Putamen (tissue), 1 donor: ENCODE measurements around the gene TUBGCP3.

Experiments
- DNase-seq: peaks from one replicate; pipeline ENCODE4 v3.0.0-alpha.2; 2016; ENCODE audit warnings: low spot score

The TUBGCP3 gene

GRCh38 chr13:112481458-112481857 lies 106.5 kb downstream of the TUBGCP3 start:
- DNase-seq = no peak

DNA sequence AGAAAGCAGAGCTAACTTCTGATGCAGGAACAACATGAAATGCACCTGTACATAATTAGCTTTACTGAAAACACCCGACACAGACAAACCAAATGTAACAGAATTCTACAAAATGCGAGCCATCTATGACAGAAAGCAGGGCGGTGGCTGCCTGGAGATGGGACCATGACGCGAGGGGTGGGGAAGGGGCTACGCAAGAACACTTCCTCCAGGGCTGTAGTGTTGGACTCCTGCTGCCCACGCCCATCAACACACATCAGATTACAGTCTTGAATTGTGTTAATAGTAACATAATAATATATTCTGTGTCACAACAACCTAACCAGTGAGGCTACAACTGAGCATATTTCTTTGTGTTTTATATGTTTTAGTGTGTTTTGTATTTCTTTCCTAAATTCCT lies 108.6 kb downstream of the TUBGCP3 start:
- DNase-seq = no peak

DNA sequence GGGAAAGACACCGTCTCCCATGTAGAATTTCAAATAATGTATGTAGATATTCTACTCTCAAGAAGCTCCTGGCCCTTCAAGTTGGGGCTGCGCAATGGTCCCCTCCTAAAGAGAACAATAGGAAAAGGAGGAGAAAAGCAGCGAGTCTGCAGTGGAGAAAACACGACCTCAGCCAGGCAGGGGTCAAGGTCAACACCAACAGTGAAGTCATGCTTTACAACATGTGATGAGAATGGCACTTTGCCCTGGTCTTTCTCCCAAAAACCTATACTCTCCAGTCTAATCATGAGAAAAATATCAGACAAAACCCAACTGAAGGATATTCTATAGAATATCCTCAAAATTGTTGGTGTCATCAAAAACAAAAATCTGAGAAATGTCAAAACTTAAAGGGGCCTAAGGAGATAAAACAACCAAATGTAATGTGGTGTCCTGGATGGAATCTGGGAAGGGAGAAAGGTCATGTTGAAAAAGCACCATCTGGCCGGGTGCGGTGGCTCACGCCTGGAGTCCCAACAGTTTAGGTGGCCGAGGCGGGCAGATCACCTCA lies 110.8 kb downstream of the TUBGCP3 start:
- DNase-seq = no peak

- no peak for DNase-seq
These were observed 112.1 kb downstream of the TUBGCP3 start for GRCh38 chr13:112475889-112476288.

GRCh38 chr13:112474869-112475268 lies 113.1 kb downstream of the TUBGCP3 start:
- no peak for DNase-seq

DNA sequence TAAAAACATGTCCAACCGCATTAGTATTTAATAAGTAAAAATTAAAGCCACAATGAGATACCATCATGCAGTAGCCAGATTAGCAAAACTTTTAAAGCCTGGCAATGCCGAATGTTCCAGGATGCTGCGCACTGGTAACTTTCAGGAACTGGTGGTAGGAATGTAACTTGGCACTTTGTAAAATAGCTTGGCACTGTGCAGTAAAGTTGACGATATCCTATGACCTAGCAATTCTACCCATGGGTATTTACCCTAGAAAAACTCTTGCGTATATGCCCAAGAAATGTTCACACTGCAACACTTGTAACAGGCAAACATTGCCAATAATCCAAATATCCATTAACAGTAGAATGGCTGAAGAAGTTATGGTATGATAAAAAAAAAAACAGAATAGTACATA lies 114.1 kb downstream of the TUBGCP3 start:
- no peak for DNase-seq

GRCh38 chr13:112469071-112469745 lies 118.7 kb downstream of the TUBGCP3 start:
- DNase-seq = no peak

- no peak for DNase-seq
These were observed 119.9 kb downstream of the TUBGCP3 start for GRCh38 chr13:112468069-112468468.

GRCh38 chr13:112467236-112467635 lies 120.7 kb downstream of the TUBGCP3 start:
- no peak for DNase-seq

DNA sequence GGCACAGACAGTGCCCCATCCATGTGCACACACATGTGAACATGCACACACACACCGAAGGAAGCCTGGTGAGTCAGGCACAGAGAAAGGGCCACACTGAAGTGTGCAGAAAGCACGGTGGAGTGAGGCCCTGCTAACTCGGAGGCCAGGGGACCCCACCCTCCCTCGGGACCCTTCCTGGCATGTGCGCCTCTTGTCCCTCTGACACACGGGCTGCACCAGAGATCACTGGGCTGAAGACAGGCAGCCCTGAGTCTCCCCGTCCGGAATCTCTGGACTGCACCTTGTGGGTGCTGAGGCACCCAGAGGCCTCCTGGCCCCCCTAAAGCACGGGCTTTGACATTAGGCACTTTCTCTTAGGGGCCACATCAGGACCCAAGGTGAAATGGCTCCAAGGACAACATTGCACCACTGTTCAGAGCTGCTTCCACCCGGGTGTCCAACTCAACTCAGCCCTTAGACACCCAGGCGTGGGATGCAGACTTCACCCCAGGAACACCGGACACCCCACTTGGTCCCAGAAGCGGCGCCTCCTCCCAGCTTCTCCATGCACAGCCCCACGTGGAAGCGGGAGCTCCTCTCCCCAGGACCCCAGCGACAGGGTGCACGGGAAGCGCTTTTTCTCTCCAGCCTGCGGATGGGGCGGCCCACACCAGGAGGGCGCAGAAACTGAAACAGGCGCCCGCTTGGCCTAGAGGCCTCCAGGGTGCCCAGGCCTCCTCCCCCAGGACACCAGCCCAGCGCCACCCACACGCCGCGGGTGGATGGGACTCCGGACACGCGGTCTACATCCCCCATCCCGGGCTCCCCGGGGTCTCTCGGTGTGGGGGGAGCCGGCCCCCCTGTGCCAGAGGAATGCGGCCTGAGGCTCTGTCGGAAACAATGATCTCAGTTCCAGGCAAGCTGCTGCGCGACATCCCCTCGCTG lies 121.6 kb downstream of the TUBGCP3 start:
- no peak for DNase-seq

DNA sequence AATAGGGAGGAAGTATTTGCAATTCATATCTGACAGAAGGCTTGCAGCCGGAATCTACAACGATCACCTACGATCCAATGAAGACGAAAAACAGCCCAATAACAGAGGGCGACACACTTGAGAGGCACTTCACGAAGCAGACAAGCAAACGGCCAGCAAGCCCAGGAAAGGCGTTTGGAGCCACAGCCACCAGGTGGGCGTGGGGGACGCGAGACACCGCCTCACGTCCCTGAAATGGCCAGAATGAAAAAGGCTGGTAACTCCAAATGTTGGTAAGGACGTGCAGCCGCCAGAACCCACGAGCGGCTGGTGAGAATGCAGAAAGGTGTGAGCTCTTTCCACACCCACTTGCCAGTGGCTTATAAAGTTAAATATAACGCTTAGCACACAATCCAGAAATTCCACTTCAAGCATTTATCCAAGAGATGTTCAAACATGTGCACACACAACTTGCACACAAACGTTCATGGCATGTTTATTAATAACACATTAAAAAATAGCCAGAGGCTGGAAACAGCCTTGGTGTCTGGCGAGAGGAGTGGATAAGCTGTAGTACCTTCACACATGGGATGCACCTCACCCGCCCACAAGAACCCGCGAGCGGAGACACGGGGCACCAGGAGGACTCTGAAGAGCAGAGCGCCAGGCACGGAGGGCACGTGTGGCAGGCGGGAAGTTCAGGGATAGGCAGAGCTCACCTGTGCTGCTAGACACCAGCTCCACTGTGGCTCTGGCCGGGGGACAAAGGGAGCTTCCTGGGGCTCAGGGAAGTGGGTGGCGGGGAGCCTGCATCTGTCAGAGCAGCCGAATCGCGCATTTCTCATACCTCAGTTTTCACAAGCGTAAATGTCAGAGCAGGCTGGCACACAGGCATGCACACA lies 122.5 kb downstream of the TUBGCP3 start:
- no peak for DNase-seq

DNA sequence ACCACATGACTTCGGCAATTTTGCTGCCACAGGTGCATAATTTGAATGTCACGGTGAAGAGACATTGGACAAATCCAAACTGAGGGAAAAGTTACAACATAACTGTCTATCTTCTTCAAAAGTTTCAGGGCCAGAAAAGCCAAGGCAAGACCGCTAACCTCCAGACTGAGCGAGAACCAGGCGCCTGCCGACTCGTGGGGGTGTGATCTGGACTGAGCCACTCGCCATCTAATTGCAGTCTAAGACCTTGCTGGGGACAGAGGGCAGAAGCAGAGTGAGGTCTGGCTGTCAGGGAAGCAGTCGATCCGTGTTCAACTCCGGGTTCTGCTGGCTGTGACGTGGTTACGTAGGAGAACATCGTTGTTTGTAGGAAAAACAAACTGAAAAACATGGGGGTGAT lies 123.2 kb downstream of the TUBGCP3 start:
- no peak for DNase-seq

GRCh38 chr13:112462408-112462807 lies 125.5 kb downstream of the TUBGCP3 start:
- DNase-seq = no peak

DNA sequence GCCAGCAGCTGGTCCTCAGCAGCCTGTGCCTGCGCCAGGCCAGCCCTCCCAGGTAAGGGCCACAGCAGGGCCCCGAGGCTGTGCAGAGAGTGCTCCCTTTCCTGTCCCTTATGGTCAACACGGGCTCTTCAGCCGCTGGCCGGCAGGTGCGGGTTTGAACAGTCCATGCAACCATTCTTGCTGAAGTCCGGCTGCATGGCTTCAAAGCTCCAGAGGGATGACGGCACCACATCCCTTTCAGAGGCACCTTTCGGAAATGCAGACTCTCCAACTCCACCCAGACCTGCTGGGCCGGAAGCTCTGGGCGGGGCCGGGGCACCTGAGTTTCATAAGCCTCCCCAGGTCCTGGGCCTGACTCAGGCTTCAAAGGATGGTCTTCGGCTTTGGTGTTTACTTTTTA lies 130.5 kb downstream of the TUBGCP3 start:
- no peak for DNase-seq

DNA sequence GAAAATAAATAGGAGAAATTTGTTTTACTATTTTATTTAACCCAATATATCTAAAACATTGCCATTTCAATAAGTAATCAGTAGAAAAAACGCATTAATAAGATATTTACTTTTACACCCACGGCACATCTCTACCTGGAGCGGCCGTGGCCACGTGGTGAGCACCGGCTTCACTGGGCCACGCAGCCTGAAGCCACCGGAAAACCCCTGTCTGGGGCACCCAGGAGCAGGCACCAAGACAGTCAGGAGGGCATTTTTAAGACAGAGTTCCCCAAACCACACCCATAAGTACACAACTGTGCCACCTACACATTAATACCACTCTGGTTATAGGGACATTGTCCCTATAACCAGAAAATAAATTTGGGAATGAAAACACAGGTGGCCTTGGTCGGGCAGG lies 130.9 kb downstream of the TUBGCP3 start:
- DNase-seq = no peak

GRCh38 chr13:112456138-112457056 lies 131.6 kb downstream of the TUBGCP3 start:
- DNase-seq = no peak

GRCh38 chr13:112455476-112456059 lies 132.4 kb downstream of the TUBGCP3 start:
- DNase-seq = no peak

GRCh38 chr13:112454648-112455334 lies 133.2 kb downstream of the TUBGCP3 start:
- DNase-seq = no peak

DNA sequence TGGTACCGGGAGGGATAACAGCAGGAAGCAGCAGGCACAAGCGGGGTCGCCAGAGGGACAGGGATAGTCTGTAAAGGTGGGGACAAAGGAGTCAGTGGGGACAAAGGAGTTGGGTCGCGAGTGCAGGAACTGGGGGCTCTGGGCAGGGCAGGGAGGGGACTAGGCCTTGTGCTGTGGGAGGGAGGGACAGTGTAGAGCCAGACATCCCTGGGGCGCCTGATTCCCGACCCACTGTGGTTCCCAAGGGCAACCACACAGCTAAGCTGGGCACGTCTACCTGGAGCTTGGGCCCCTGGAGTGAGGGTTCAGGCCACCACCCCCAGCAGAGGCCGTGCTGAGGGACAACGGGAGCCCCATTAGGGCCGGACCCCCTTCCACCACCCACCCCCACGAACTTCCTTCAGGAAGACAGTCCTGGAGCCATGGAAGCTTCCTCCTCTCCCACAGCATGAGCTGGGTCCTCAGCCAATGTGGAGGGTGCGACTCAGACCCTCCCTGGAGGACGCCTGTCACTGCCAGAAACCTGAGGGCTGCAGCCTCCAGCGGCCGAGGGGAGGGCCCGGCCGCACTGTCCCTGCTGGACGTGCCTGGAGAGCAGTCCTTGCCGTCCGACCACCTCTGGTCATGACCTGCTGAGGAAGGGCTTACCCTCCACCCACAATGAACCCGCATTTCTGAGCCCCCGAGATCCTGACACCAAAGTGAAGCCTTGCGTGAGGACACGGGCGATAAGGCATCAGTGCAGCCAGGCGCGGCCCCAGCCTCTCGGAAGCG lies 133.9 kb downstream of the TUBGCP3 start:
- DNase-seq = no peak
